T-helper 1 cell treated with Interleukin-12 subunit alpha and Interleukin-12 subunit beta and Interleukin-4 antibody, amounts not matched to agents 30 μg/mL and 1 μg/mL, for 36 hours (primary cell): ENCODE measurements around the gene NEK7.
A peak's percentile ranks its signal among the peaks of the same experiment; 100 is the strongest.
"Not testable (repeated sequence)": the region's sequence is repeated elsewhere in the genome, so short reads cannot be mapped to it uniquely, and the experiment has no call there.

Source experiments
- H3K27ac Mint-ChIP-seq: one replicate; pipeline ENCODE4 v1.8.0; 2021; ENCODE audit warnings: mild to moderate bottlenecking, mixed read lengths
- H3K27me3 Mint-ChIP-seq: one replicate; pipeline ENCODE4 v1.8.0; 2021; ENCODE audit warnings: low read depth, mixed read lengths
- H3K36me3 Mint-ChIP-seq: one replicate; pipeline ENCODE4 v1.8.0; 2021; ENCODE audit warnings: low read depth, mixed read lengths
- H3K4me1 Mint-ChIP-seq: one replicate; pipeline ENCODE4 v1.8.0; 2021; ENCODE audit warnings: low read depth, mixed read lengths
- H3K4me3 Mint-ChIP-seq: one replicate; pipeline ENCODE4 v1.8.0; 2021; ENCODE audit warnings: mild to moderate bottlenecking, moderate library complexity, mixed read lengths
- H3K9me3 Mint-ChIP-seq: one replicate; pipeline ENCODE4 v1.8.0; 2021; ENCODE audit warnings: mixed read lengths

NEK7 gene

DNA sequence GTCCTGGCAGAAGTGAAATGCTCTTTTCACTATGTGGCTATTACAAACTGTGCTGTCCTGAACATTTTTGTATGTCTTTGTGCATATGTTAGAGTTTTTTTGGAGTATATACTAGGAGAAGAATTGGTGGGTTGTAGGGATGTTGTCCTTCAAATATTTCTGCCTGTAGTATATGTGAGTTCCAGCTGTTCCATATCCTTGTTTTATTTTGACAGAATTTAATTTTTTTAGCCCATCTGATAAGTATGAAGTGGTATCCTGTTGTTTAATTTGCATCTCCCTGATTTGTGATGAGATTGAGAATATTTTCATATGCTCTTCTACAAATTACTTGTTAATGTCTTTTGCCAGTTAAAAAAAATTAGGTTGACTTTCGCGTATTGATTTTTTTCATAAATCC is 34.3 kb downstream of the NEK7 start:
- Mint-ChIP-seq H3K27ac (no peak overlapping the region), H3K4me3 (no peak overlapping the region), H3K9me3 (no peaks in the 10 kb centered on the region), H3K36me3 (peaks cover 8% of the 10 kb centered on the region), H3K4me1 (peaks cover 46% of the 10 kb centered on the region), H3K27me3 (no peaks in the 10 kb centered on the region)

DNA sequence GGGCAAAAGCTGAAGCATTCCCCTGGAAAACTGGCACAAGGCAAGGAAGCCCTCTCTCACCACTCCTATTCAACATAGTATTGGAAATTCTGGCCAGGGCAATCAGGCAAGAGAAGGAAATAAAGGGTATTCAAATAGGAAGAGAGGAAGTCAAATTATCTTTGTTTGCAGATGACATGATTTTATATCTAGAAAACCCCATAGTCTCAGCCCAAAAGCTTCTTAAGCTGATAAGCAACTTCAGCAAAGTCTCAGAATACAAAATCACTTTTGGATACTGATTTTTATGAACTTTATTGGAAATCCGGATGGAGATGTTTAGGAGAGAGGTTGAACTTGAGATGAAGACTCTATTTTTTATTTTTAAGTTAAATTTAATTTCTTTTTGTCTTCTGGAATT is 37.1 kb downstream of the NEK7 start:
- H3K27ac Mint-ChIP-seq, H3K4me3 Mint-ChIP-seq, H3K27me3 Mint-ChIP-seq, H3K9me3 Mint-ChIP-seq, H3K36me3 Mint-ChIP-seq: not testable (repeated sequence)
- peaks cover 33% of the 10 kb centered on the region for H3K4me1 Mint-ChIP-seq

DNA sequence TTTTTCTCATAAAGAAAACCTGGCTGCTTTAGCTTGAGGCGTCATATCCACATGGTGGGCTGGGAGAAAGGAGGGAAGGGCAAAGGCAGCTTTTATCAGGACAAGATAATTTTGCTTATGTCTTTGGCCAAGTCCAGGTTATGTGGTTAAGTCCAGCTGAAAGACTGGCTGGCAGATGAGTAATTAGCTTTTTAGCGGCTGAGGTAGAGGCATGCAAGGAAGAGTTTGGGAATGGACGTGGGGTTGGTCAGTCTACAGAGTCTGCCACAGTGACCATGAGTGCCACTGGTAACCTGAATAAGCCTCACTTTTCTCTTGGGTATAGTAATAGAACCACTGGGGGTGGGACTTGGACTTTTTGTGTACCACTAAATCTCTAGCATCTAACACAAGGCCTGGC is 39.8 kb downstream of the NEK7 start:
- H3K4me1 Mint-ChIP-seq, result peaks cover 41% of the 10 kb centered on the region
- no peak overlapping the region for H3K4me3 Mint-ChIP-seq
- H3K36me3 Mint-ChIP-seq, result peaks cover 11% of the 10 kb centered on the region
- no peaks in the 10 kb centered on the region for H3K27me3 Mint-ChIP-seq
- H3K9me3 Mint-ChIP-seq, result no peaks in the 10 kb centered on the region
- H3K27ac Mint-ChIP-seq, result no peak overlapping the region

DNA sequence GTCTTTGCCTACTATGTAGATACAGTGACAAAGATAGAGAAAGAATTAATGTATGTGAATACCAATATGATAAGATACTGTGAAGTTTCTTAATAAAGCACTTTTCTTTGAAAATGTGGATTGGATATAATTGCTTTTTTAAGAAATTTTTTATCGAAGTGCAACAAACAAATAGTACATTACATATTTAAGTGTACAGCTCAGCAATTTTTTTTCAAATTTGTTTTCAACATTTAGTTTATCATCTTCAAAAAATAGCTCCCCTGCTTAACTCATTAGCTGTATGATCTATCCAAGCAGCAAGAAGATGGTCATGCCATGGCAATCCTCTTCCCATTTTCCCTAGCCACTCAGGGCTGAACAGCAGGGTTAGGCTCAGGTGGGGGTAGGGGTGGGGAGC is 40.5 kb downstream of the NEK7 start:
- no peaks in the 10 kb centered on the region for H3K27me3 Mint-ChIP-seq
- peaks cover 42% of the 10 kb centered on the region for H3K4me1 Mint-ChIP-seq
- H3K36me3 Mint-ChIP-seq, result peaks cover 13% of the 10 kb centered on the region
- no peak overlapping the region for H3K27ac Mint-ChIP-seq
- H3K9me3 Mint-ChIP-seq, result peaks cover under 1% of the 10 kb centered on the region
- no peak overlapping the region for H3K4me3 Mint-ChIP-seq

DNA sequence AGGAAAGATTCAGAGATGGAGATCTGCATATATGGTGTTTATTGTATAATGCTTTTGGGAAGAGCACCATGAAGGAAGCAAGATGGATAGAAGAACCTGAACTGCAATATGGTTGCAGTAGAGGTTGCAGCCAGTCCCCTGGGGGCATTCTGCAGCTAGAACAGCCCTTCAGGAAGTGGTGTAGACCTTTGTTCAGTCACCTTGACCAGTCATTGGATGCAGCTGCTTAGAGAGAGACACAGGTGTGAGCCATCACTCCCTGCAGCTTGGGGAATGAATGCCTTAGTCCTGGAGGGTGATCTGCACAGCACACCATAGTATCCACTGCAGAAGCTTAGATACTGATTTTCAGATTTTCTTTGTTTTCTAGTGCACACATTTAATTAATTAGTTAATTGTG is 42.3 kb downstream of the NEK7 start:
- Mint-ChIP-seq H3K36me3 (peaks cover 11% of the 10 kb centered on the region), H3K27ac (no peak overlapping the region), H3K4me1 (peaks cover 43% of the 10 kb centered on the region), H3K27me3 (no peaks in the 10 kb centered on the region), H3K4me3 (no peak overlapping the region), H3K9me3 (peaks cover 4% of the 10 kb centered on the region)

DNA sequence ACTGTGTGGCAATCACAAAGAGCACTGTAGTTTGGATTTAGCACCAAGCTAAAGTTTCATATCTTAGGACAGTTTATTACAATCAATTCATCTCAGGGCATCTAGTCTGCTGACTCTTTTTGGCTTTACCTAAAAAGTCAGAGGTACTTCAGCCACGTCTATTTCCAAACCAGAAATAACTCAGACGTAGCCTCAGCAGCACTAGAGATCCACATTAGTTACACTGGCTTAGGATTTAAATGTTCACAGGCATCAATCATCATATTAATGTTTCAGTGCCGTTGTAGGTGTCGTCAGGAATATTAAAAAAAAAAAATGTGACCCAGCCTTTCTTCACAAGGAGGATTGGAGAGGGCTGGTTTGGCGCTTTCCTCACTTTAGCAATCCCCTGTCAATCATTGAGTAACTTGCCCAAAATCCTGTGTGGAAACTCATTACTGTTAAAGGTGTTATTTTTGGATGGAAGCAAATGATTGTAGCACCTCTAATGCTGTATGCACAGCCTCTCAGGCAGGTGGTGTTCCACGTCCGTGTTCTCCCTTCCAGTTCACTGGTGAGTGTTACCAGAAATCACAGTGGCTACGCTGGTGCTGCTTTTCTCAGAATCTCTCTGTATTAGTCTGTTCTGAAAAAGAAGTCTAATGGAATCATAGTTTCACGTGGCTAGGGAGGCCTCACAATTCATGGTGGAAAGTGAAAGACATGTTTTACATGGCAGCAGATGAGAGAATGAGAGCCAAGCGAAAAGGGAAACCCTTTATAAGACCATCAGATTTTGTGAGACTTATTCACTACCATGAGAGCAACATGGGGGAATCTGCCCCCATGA is 45.4 kb downstream of the NEK7 start:
- Mint-ChIP-seq H3K9me3 (peaks cover 4% of the 10 kb centered on the region), H3K27me3 (no peaks in the 10 kb centered on the region), H3K27ac (peak overlapping the region; percentile 71), H3K4me1 (peaks cover 42% of the 10 kb centered on the region), H3K36me3 (peaks cover 10% of the 10 kb centered on the region), H3K4me3 (peak overlapping the region; percentile 70)

DNA sequence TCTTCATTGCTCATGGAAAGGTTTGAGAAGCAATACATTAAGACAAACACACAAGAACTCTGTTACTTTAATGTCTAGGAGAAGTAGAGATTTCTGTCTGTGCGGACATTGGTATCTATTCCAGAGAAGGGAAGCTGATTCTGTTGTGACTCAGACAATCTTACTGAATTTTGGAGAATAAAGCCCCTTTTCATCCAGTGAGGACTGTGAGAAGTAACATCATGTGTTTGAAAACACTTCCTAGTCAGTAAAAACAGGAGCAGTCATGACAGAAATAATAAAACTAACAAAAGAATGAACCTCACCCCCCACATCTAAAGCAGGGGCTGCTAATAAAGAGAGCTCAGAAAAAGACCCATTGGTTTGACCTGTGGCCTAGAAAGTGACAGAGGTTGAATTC is 46.6 kb downstream of the NEK7 start:
- Mint-ChIP-seq H3K27ac (no peak overlapping the region), H3K9me3 (peaks cover 4% of the 10 kb centered on the region), H3K4me3 (no peak overlapping the region), H3K27me3 (no peaks in the 10 kb centered on the region), H3K36me3 (peaks cover 10% of the 10 kb centered on the region), H3K4me1 (peaks cover 36% of the 10 kb centered on the region)

DNA sequence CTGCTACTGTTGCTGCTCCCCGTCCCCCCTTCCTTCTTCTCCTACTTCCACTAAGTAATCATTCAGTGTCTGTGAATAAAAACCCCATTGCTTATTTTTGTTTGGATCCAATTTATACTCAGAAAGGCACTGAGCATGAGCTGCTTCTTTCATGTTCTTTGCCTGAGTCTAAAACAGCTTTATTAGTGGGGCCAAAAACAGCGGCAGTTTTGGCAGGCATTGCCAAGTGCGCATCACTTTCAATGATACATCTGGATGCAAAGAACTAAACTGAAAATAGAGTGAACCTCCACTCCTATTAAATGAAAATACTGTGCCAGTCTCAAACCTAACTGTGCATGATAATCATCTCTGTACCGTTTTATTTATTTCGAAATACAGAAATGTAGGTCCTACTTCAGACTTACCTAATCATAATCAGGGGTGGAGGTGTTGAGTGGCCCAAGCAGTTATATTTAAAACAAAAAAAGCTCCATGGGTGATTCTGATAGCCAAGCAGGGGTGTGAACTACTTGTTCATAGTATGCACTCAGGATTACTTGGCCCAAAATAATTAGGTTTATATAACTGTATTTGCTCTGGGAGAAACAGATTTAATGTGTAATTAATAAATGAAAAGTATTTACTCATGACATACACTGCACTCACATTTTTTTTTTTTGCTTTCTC is 48.4 kb downstream of the NEK7 start:
- Mint-ChIP-seq H3K27ac (no peak overlapping the region), H3K4me3 (no peak overlapping the region), H3K27me3 (no peaks in the 10 kb centered on the region), H3K4me1 (peaks cover 30% of the 10 kb centered on the region), H3K36me3 (peaks cover 10% of the 10 kb centered on the region), H3K9me3 (peaks cover 4% of the 10 kb centered on the region)

DNA sequence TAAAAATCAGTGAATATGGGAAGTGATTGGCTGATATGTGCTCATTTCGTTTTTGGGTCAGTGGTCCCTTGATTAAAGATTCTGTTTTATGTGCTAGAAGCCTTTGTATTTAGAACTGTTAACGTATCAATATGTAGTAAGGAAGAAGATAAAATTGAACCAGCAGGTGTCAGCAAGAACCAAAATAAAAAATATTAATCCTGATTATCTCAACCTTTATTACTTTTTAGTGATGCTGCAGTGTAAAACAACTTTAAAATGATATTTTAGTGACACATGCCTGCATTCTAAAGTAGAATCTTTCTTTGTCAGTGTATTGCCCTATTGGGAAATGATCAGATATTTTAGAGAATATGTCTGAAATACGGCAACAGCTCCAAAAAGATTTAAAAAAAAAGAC is 49.5 kb downstream of the NEK7 start:
- peaks cover 22% of the 10 kb centered on the region for H3K4me1 Mint-ChIP-seq
- H3K27ac Mint-ChIP-seq, result no peak overlapping the region
- peaks cover 9% of the 10 kb centered on the region for H3K36me3 Mint-ChIP-seq
- H3K4me3 Mint-ChIP-seq, result no peak overlapping the region
- H3K9me3 Mint-ChIP-seq, result peaks cover 4% of the 10 kb centered on the region
- H3K27me3 Mint-ChIP-seq, result no peaks in the 10 kb centered on the region

DNA sequence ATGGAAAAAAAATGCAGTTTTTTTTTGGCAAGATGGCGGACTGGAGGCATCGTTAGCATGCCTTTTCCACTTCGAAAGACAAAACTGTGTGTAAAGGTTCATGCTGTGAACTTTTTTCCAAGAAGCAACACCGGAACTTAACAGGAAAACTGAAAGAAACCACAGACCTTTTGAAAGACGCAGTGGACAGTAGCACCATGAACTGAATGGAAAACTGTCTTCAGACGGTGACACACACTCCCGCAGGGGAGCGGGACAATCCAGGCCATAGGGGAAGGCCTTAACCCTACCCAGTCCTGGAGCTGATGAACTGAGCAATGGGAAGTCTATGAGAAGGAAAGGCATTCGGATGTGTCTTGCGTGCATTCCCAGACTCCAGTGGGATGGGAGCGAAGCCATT is 54.9 kb downstream of the NEK7 start:
- Mint-ChIP-seq H3K4me3 (no peak overlapping the region), H3K4me1 (peaks cover 5% of the 10 kb centered on the region), H3K27me3 (no peaks in the 10 kb centered on the region), H3K9me3 (peaks cover 30% of the 10 kb centered on the region), H3K36me3 (peaks cover 39% of the 10 kb centered on the region), H3K27ac (no peak overlapping the region)

DNA sequence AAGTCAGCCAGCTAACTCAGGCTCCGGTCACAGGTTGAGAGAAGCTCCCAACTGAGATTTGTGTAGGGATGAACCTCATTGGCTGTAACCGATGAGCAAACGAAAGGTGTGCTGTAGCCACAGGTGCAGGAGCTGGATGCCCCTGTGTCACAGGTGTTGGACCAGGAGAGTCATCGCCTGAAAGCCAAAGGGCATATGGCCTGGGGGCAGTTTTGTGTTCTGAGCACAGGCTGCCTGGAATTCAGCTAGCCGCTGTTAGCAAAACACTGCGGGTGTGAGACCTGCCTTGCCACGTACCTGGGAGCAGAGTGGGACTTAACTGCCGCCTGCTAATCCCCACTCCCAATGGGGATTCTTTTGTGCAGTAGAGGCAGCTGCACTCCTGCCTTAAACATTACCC is 55.3 kb downstream of the NEK7 start:
- Mint-ChIP-seq H3K9me3 (peaks cover 34% of the 10 kb centered on the region), H3K4me1 (peaks cover 5% of the 10 kb centered on the region), H3K4me3 (no peak overlapping the region), H3K27me3 (no peaks in the 10 kb centered on the region), H3K27ac (no peak overlapping the region), H3K36me3 (peaks cover 40% of the 10 kb centered on the region)

DNA sequence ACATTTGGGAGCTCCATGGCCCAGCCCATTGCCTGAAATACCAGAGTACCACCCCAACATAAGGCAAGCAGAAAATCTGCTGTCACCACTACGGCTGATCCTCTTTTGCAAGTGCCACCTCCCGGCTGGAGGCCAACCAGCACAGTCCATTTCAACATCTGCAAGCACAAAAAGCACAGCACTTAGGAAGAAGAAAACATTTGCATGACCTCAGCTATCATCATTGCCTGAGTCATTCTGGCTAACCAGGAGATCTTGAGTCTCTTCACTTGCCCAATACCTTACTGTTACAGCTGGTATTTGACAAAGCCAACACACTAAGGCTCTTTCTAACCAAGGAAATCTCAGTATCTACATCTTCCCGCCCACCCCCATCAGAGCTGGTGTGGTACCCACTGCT is 55.9 kb downstream of the NEK7 start:
- Mint-ChIP-seq H3K9me3 (peaks cover 39% of the 10 kb centered on the region), H3K36me3 (peaks cover 42% of the 10 kb centered on the region), H3K4me3 (no peak overlapping the region), H3K27me3 (no peaks in the 10 kb centered on the region), H3K27ac (no peak overlapping the region), H3K4me1 (peaks cover 5% of the 10 kb centered on the region)

DNA sequence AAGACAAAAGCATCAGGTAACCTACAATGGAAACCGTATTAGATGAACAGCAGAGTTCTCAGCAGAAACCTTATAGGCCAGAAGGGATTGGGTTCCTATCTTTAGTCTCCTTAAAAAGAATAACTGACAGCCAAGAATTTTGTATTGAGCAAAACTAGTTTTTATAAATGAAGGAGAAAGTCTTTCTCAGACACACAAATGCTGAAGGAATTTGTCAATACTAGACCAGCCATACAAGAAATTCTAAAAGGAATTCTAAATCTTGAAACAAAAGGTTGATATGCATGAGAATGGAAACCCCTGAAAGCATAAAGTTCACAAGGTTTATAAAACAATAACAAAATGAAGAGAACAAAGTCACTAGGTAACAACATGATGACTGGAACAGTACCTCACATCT is 58.1 kb downstream of the NEK7 start:
- Mint-ChIP-seq H3K9me3 (peaks cover 46% of the 10 kb centered on the region), H3K4me3 (no peak overlapping the region), H3K27me3 (no peaks in the 10 kb centered on the region), H3K4me1 (peaks cover 5% of the 10 kb centered on the region), H3K27ac (no peak overlapping the region), H3K36me3 (peaks cover 42% of the 10 kb centered on the region)

DNA sequence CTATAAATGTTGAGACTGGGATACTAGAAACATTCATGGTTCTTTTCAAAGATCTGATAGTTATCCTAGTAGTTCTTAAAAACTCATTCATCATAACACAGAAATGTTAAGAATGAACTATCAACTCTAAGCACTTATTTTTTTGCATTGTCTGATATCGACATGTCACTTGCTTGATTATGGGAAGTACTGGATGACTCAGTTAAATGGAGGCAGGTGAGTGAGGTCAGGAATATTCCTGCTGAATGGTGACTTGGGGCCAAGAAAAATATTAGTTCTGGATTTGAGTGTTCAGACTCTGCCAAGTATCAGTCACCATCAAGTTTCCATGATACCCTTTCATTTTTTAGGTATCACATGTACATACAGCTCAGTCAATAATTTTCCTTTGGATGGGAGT is 63.6 kb downstream of the NEK7 start:
- peaks cover 25% of the 10 kb centered on the region for H3K36me3 Mint-ChIP-seq
- H3K27me3 Mint-ChIP-seq, result no peaks in the 10 kb centered on the region
- peaks cover 8% of the 10 kb centered on the region for H3K4me1 Mint-ChIP-seq
- peaks cover 34% of the 10 kb centered on the region for H3K9me3 Mint-ChIP-seq
- H3K27ac Mint-ChIP-seq, result no peak overlapping the region
- H3K4me3 Mint-ChIP-seq, result no peak overlapping the region

DNA sequence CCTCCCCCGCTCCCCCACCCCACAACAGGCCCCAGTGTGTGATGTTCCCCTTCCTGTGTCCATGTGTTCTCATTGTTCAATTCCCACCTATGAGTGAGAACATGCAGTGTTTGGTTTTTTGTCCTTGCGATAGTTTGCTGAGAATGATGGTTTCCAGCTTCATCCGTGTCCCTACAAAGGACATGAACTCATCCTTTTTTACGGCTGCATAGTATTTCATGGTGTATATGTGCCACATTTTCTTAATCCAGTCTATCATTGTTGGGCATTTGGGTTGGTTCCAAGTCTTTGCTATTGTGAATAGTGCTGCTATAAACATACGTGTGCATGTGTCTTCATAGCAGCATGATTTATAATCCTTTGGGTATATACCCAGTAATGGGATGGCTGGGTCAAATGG is 70.2 kb downstream of the NEK7 start:
- not testable (repeated sequence) for H3K4me3 Mint-ChIP-seq, H3K27ac Mint-ChIP-seq, H3K4me1 Mint-ChIP-seq, H3K27me3 Mint-ChIP-seq
- Mint-ChIP-seq H3K9me3 (peaks cover 11% of the 10 kb centered on the region), H3K36me3 (peaks cover 23% of the 10 kb centered on the region)
